ENCODE results near the gene PPIE.
A peak's percentile ranks its signal among the peaks of the same experiment; 100 is the strongest.

PPIE gene

DNA sequence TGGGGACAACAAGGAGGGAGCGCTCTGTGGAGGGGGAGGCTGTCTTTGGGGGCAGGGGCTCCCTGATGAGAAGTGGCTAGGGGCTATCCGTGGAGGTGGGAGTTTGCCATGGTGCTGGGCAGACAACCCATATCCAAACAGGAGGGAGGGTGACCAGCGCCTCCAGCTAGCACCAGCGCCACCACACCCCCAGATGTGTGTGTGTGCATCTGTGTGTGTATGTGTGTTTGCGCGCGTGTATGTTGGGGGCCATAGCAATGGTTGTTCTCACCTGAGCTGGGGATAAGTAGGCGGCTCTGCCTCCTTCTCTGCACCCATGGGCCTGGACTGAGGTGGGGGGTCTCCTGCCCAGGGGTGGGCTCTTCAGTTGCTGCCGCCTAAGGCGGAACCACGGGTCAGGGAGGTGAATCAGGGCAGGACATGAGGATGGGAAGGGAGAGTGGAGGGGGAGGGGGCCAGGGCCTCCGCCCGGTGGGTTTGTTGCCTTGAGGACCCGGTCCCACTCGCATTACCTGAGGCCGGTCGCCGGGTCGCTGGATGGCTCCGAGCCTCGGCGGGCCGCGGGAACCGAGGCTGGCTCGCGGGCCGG lies 47.8 kb upstream of the PPIE start:
- H3K9ac ChIP-seq: peak overlapping the region; percentile 57; the same call in 1 of the 2 replicates
- H3K4me2 ChIP-seq: peak overlapping the region; percentile 85
- H3K27ac ChIP-seq: no peak overlapping the region

DNA sequence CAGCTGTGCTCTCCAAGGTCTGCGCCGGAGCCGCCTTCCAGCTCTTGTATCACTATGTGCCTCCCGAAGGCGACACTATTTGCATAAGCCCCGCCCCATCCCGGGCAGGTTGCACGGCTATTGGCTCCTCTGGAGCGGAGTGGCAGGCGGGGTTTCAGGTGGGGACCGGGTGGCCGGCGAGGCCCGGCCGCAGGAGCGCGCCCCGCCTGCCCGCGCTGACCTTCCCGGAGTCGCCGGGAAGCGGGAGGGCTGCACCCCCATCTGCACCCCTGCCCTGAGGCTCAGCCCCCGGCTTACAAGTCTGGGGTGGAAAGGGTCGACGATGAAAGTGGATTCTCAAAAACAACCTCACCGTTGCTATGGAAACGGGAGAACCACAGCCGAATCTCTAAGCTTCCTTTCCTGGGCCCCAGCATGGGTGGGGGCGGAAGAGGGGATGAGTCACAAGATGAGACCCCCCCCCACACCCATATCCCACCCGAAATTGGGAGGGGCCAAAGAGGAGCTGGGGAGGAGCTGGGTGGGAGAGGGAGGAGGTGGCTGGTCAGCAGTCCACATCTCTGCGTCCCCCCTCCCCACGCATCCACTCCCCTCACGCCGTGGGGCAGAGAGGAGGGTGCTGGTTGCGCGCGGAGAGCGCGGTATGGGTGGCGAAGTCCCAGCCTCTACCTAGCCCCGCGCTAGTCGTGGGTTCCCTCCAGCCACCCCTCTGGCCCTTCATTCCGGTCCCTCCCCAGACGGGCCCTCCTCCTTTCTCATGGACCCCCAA lies 47.1 kb upstream of the PPIE start, which contains the start of gene HPCAL4:
Gene HPCAL4 (minus strand): TSS at position 51 of the 769 bp plus-strand sequence. CDS start 6,830 bp downstream, outside the sequence.
- Histone ChIP-seq H3K27me3 (ENCODE audit: insufficient read depth, low read depth) (peaks cover 14% of the 10 kb centered on the region; the same call in 1 of the 2 replicates), H3K4me3 (IDR thresholded peaks at IDR 0.05; ENCODE audit: insufficient read depth, low read depth, low read length) (peak within 1 kb of the TSS; percentile 66), H3K4me1 (ENCODE audit: low read depth, poor library complexity, severe bottlenecking) (peaks cover 27% of the 10 kb centered on the region), H3K79me2 (ENCODE audit: insufficient read depth, low read depth) (no peaks in the 10 kb centered on the region), H4K20me1 (ENCODE audit: insufficient read depth) (no peaks in the 10 kb centered on the region), H3K27ac (no peak within 1 kb of the TSS), H3K4me2 (peak within 1 kb of the TSS; percentile 85), H2AFZ (ENCODE audit: low read depth) (peak within 1 kb of the TSS; percentile 95), H3K9ac (peak within 1 kb of the TSS; percentile 57; the same call in 1 of the 2 replicates), H3K36me3 (ENCODE audit: insufficient read depth) (no peaks in the 10 kb centered on the region)
- TF ChIP-seq, protein P1, sequence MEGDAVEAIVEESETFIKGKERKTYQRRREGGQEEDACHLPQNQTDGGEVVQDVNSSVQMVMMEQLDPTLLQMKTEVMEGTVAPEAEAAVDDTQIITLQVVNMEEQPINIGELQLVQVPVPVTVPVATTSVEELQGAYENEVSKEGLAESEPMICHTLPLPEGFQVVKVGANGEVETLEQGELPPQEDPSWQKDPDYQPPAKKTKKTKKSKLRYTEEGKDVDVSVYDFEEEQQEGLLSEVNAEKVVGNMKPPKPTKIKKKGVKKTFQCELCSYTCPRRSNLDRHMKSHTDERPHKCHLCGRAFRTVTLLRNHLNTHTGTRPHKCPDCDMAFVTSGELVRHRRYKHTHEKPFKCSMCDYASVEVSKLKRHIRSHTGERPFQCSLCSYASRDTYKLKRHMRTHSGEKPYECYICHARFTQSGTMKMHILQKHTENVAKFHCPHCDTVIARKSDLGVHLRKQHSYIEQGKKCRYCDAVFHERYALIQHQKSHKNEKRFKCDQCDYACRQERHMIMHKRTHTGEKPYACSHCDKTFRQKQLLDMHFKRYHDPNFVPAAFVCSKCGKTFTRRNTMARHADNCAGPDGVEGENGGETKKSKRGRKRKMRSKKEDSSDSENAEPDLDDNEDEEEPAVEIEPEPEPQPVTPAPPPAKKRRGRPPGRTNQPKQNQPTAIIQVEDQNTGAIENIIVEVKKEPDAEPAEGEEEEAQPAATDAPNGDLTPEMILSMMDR (conservative IDR thresholded peaks at IDR 0.05; ENCODE audit: low read depth, low read length): no peak

More for the DNA sequence above, 47.8 kb upstream of the PPIE start:
- Histone ChIP-seq H3K79me2 (ENCODE audit: insufficient read depth, low read depth) (no peaks in the 10 kb centered on the region), H2AFZ (ENCODE audit: low read depth) (peak overlapping the region; percentile 95), H4K20me1 (ENCODE audit: insufficient read depth) (no peaks in the 10 kb centered on the region), H3K36me3 (ENCODE audit: insufficient read depth) (no peaks in the 10 kb centered on the region), H3K4me1 (ENCODE audit: low read depth, poor library complexity, severe bottlenecking) (peaks cover 22% of the 10 kb centered on the region), H3K27me3 (ENCODE audit: insufficient read depth, low read depth) (peaks cover 15% of the 10 kb centered on the region; the same call in 1 of the 2 replicates), H3K4me3 (IDR thresholded peaks at IDR 0.05; ENCODE audit: insufficient read depth, low read depth, low read length) (peak overlapping the region; percentile 66)
- TF ChIP-seq, protein P1 (conservative IDR thresholded peaks at IDR 0.05; ENCODE audit: low read depth, low read length): no peak

DNA sequence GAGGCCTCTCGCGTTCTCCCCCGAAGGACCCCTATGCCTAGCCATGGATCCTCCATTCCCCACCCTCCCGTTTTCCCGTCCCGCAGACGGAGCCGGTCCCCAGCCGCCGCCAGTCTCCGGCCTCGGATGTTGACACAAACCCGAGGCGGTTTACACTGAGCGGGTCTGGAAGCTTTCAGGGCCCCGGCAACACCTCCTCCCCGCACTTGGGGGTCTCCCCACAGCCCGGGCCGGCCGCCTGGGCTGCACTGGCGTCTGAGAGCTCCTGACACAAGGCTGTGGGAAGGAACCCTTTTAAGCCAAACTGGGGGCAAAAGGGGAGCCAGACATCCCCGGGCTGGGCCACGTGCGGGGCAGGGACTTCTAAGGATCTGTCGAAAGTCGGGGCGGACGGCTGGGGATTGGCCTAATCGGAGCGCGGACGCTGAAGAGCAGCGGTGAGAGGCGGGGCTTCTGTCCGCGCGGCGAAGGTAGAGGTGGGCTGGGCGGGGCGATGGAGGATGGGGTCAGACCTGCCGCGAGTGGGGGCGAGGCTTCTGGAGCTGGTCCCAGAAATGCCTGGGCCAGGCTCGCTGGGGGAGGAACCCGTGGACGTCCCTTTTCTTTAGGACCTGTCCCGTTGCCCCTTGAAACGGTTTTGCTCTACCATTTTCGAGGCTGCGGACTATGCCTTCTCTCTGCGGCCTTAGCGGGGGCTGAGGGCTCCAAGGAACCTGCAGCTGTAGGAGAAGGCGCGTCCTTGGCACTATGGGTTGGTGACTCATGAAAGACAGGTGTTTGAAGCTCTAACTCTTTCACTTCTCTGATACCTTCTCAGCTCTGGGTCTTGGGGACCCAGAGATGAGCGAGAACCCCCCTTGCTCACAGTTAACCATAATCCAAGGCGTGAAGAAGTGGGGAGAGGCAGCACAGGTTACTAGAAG lies 46.3 kb upstream of the PPIE start:
- Histone ChIP-seq H3K4me3 (IDR thresholded peaks at IDR 0.05; ENCODE audit: insufficient read depth, low read depth, low read length) (no peak overlapping the region), H3K79me2 (ENCODE audit: insufficient read depth, low read depth) (no peaks in the 10 kb centered on the region), H2AFZ (ENCODE audit: low read depth) (no peak overlapping the region), H3K36me3 (ENCODE audit: insufficient read depth) (no peaks in the 10 kb centered on the region), H3K4me2 (0 out of 2 replicates have a peak overlapping the region, but pooled peaks have one; percentile 85), H3K9ac (no peak overlapping the region), H4K20me1 (ENCODE audit: insufficient read depth) (no peaks in the 10 kb centered on the region), H3K27me3 (ENCODE audit: insufficient read depth, low read depth) (peaks cover 13% of the 10 kb centered on the region; the same call in 1 of the 2 replicates), H3K27ac (no peak overlapping the region), H3K4me1 (ENCODE audit: low read depth, poor library complexity, severe bottlenecking) (peaks cover 27% of the 10 kb centered on the region)
- TF ChIP-seq, protein P1 (conservative IDR thresholded peaks at IDR 0.05; ENCODE audit: low read depth, low read length): no peak

DNA sequence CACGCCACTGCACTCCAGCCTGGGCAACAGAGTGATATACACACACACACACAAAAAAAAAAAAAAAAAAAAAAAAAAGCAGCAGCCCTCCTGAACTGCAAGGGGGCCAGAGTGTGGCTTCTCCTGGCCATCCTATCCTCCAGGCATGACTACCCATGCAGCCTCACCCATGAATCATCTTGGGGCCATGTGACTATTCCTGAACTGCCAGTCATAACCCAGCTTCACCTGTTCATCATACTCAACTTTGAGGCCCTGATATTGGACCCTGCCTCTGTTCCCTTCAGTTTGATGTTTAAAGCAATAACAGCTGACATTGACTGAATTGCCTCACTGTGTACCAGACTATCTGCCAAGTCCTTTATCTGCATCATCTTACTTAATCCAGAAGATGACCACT lies 44.7 kb upstream of the PPIE start:
- peaks cover 6% of the 10 kb centered on the region; the same call in 1 of the 2 replicates for H3K27me3 ChIP-seq (ENCODE audit: insufficient read depth, low read depth)
- no peak overlapping the region for H3K4me3 ChIP-seq (IDR thresholded peaks at IDR 0.05; ENCODE audit: insufficient read depth, low read depth, low read length)
- peaks cover 27% of the 10 kb centered on the region for H3K4me1 ChIP-seq (ENCODE audit: low read depth, poor library complexity, severe bottlenecking)
- no peak overlapping the region for H3K27ac ChIP-seq
- no peak overlapping the region for H3K4me2 ChIP-seq
- no peaks in the 10 kb centered on the region for H3K79me2 ChIP-seq (ENCODE audit: insufficient read depth, low read depth)
- H2AFZ ChIP-seq (ENCODE audit: low read depth): no peak overlapping the region
- TF ChIP-seq, protein P1 (conservative IDR thresholded peaks at IDR 0.05; ENCODE audit: low read depth, low read length): no peak
- no peaks in the 10 kb centered on the region for H4K20me1 ChIP-seq (ENCODE audit: insufficient read depth)
- H3K9ac ChIP-seq: no peak overlapping the region
- no peaks in the 10 kb centered on the region for H3K36me3 ChIP-seq (ENCODE audit: insufficient read depth)

All from KMS-11 (cell line).